Breast epithelium (tissue), 4 donors: ENCODE data around the gene THSD7B. TPM values are rescaled to one million over a fixed set of nuclear protein-coding genes. Genes with fewer than 3 reads are reported as not detected.

Source experiments
- DNase-seq, 2 donors: peaks; one replicate each; pipeline ENCODE4 v3.0.0-alpha.2; 2019; ENCODE audit warnings: low spot score in 2 of 2
- H3K27ac ChIP-seq, 2 donors: fragments of 200-600 bp; sonication (generic) in 1 of 2; one replicate each; pipeline ENCODE4 v1.5.1; 2016 to 2019; ENCODE audit warnings: mild to moderate bottlenecking in 1 of 2
- H3K27me3 ChIP-seq, 2 donors: fragments of 200-600 bp; sonication (generic) in 1 of 2; one replicate each; pipeline versions ENCODE4 v1.5.1 to v1.6.0; 2017 to 2019; ENCODE audit warnings: control low read depth in 1 of 2, mild to moderate bottlenecking in 1 of 2
- H3K36me3 ChIP-seq: fragments of 200-600 bp; one replicate; pipeline ENCODE4 v1.5.1; 2019
- H3K4me1 ChIP-seq, 2 donors: fragments of 200-600 bp; sonication (generic); one replicate each; pipeline ENCODE4 v1.5.1; 2016 to 2019; ENCODE audit warnings: control low read depth in 1 of 2
- H3K4me3 ChIP-seq, 3 donors: fragments of 200-600 bp; sonication (generic); 1 replicate in 2 of 3; 2 replicates in 1 of 3; pipeline ENCODE4 v1.5.1; 2016 to 2019; ENCODE audit warnings: mild to moderate bottlenecking in 3 of 3, moderate library complexity in 2 of 3
- H3K9me3 ChIP-seq, 2 donors: fragments of 200-600 bp; sonication (generic) in 1 of 2; one replicate each; pipeline ENCODE4 v1.5.1; 2016 to 2019; ENCODE audit warnings: control low read depth in 1 of 2
- CTCF ChIP-seq, 3 donors: fragments of 450-650 bp; IDR thresholded peaks; one replicate each; pipeline ENCODE4 v1.5.1; 2016 to 2017; ENCODE audit warnings: antibody characterized with exemption in 3 of 3, mild to moderate bottlenecking in 3 of 3, moderate library complexity in 3 of 3
- POLR2A ChIP-seq: fragments of 450-650 bp; IDR thresholded peaks from one replicate; pipeline ENCODE4 v1.6.1; 2016; ENCODE audit warnings: antibody characterized with exemption, mild to moderate bottlenecking, moderate library complexity
- POLR2AphosphoS5 ChIP-seq, 3 donors: sonication (generic); formaldehyde crosslinking; IDR thresholded peaks; one replicate each; pipeline ENCODE4 v1.6.1; 2017; ENCODE audit warnings: antibody characterized with exemption in 3 of 3
- intact Hi-C: fragments of 100-400 bp; cut with DNase I; formaldehyde crosslinking; loops from one replicate; pipeline ENCODE4 v1.15.1; 2023; ENCODE audit warnings: low total_unique reads
- total RNA-seq, 3 donors: library from RNA; depleted of rRNA; stranded (reverse); fragments of >200 nt; gene quantifications; one replicate each; pipeline ENCODE4 v1.1.0, GENCODE V29; 2016

The THSD7B gene
- total RNA-seq, 3 donors from 2014 or later = 0.73 to 3.3 (median 2.1) TPM

GRCh38 chr2:136785215-136785614 is 19.9 kb downstream of the THSD7B start:
- H3K9me3 ChIP-seq = no peaks in the 10 kb centered on the region
- no peak overlapping the region for H3K4me3 ChIP-seq
- H3K27ac ChIP-seq = no peak overlapping the region
- intact Hi-C loops = no loop called here
- H3K4me1 ChIP-seq = no peaks in the 10 kb centered on the region
- no peak for DNase-seq
- no peaks in the 10 kb centered on the region for H3K36me3 ChIP-seq
- no peak for TF ChIP-seq CTCF (IDR thresholded peaks at IDR 0.05)
- no peak for TF ChIP-seq POLR2AphosphoS5 (IDR thresholded peaks at IDR 0.05)
- TF ChIP-seq POLR2A = no peak
- no peaks in the 10 kb centered on the region for H3K27me3 ChIP-seq

GRCh38 chr2:136787970-136788369 is 22.6 kb downstream of the THSD7B start:
- H3K27ac ChIP-seq = no peak overlapping the region

GRCh38 chr2:136796339-136796738 is 31.0 kb downstream of the THSD7B start:
- H3K36me3 ChIP-seq = no peaks in the 10 kb centered on the region
- no peak for TF ChIP-seq CTCF (IDR thresholded peaks at IDR 0.05)
- no peak for TF ChIP-seq POLR2AphosphoS5 (IDR thresholded peaks at IDR 0.05)
- TF ChIP-seq POLR2A = no peak
- intact Hi-C loops = no loop called here

More at GRCh38 chr2:136787970-136788369, 22.6 kb downstream of the THSD7B start:
- no peak for DNase-seq
- TF ChIP-seq CTCF (IDR thresholded peaks at IDR 0.05) (no peak), POLR2A (no peak), POLR2AphosphoS5 (IDR thresholded peaks at IDR 0.05) (no peak)
- Histone ChIP-seq H3K9me3 (no peaks in the 10 kb centered on the region), H3K27me3 (no peaks in the 10 kb centered on the region), H3K36me3 (no peaks in the 10 kb centered on the region), H3K4me1 (no peaks in the 10 kb centered on the region), H3K4me3 (no peak overlapping the region)
- intact Hi-C loops = no loop called here

GRCh38 chr2:136798766-136799165 is 33.4 kb downstream of the THSD7B start:
- intact Hi-C loops = no loop called here
- no peaks in the 10 kb centered on the region for H3K4me1 ChIP-seq
- H3K27ac ChIP-seq = no peak overlapping the region
- H3K9me3 ChIP-seq = no peaks in the 10 kb centered on the region
- no peaks in the 10 kb centered on the region for H3K36me3 ChIP-seq
- no peak for TF ChIP-seq POLR2AphosphoS5 (IDR thresholded peaks at IDR 0.05)
- no peak for TF ChIP-seq CTCF (IDR thresholded peaks at IDR 0.05)
- no peak for TF ChIP-seq POLR2A
- H3K4me3 ChIP-seq = no peak overlapping the region
- H3K27me3 ChIP-seq = no peaks in the 10 kb centered on the region
- no peak for DNase-seq

More at GRCh38 chr2:136796339-136796738, 31.0 kb downstream of the THSD7B start:
- H3K4me3 ChIP-seq = no peak overlapping the region
- no peak for DNase-seq
- no peak overlapping the region for H3K27ac ChIP-seq
- H3K9me3 ChIP-seq = no peaks in the 10 kb centered on the region
- no peaks in the 10 kb centered on the region for H3K27me3 ChIP-seq
- H3K4me1 ChIP-seq = no peaks in the 10 kb centered on the region

- Histone ChIP-seq H3K9me3 (peaks cover 0 to 4% of the 10 kb centered on the region in 2 donors), H3K36me3 (no peaks in the 10 kb centered on the region), H3K4me3 (no peak overlapping the region), H3K4me1 (no peaks in the 10 kb centered on the region), H3K27ac (no peak overlapping the region), H3K27me3 (no peaks in the 10 kb centered on the region)
- no peak for DNase-seq
- intact Hi-C loops = no loop called here
- TF ChIP-seq POLR2AphosphoS5 (IDR thresholded peaks at IDR 0.05) = no peak
- no peak for TF ChIP-seq CTCF (IDR thresholded peaks at IDR 0.05)
- TF ChIP-seq POLR2A = no peak
Observed at GRCh38 chr2:136801661-136802060, 36.3 kb downstream of the THSD7B start.
